GM23338 (cell line): ENCODE measurements around the gene MOV10.
A peak's percentile ranks its signal among the peaks of the same experiment; 100 is the strongest.

Experiments used
- EZH2 ChIP-seq: fragments of 200-600 bp; sonication (generic); IDR thresholded peaks from one replicate; pipeline ENCODE4 v1.8.0; 2017; ENCODE audit warnings: antibody characterized with exemption, mild to moderate bottlenecking, low read depth; ENCODE audit not compliant: unreplicated experiment
- EZH2phosphoT487 ChIP-seq: fragments of 200-600 bp; sonication (generic); IDR thresholded peaks from one replicate; pipeline ENCODE4 v1.8.1; 2018; ENCODE audit warnings: antibody characterized with exemption; ENCODE audit not compliant: unreplicated experiment
- POLR2AphosphoS5 ChIP-seq: IDR thresholded peaks from 2 replicates; pipeline ENCODE4 v1.6.1; 2016; ENCODE audit warnings: antibody characterized with exemption, low read depth
- TF ChIP-seq, protein P1 (sequence below), 2 experiments: fragments of 200-600 bp in 1 of 2; sonication (generic) in 1 of 2; conservative IDR thresholded peaks; 2 replicates each; pipeline versions ENCODE4 v1.5.1 to v1.6.1; 2016 to 2017; ENCODE audit warnings: antibody characterized with exemption in 2 of 2, low read depth in 2 of 2, mild to moderate bottlenecking in 2 of 2, moderate library complexity in 1 of 2

DNA sequence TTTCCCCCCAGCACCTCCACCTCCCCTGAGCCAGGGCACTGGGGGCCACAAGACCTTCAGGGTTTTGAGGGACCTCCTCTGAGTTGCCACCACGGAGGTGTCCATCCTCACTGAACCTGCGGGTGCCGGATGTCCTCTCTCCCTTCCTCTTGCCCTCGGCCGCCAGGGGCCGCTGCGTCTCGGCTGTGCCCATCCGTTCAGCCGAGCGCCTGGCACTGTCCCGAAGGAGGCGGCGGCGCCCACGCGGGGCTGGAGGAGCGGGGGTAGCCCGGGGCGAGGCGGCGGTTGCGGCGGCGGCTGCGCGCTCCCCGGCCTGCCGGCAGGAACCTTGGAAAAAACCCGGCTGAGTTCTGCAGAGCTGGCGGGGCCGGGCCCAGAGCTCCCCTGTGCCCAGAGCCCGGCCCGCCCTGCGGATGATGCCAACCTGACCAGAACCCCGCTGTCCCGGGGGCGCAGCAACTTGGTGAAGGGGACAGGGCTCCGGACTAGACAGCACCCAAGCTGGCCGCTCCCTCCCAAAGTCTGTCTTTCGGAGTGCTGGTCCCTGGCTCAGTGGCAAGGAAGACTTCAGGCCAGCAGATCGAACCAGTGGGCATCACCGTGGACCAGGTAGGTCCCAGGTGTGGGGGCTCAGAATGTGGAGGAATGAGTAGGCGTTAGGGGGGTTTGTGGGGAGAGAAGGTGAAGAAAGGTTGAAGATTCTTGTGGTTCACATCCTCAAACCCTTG lies 44.4 kb downstream of the MOV10 start:
- TF ChIP-seq EZH2phosphoT487 (no peak), POLR2AphosphoS5 (no peak), EZH2 (no peak)
- TF ChIP-seq, protein P1, sequence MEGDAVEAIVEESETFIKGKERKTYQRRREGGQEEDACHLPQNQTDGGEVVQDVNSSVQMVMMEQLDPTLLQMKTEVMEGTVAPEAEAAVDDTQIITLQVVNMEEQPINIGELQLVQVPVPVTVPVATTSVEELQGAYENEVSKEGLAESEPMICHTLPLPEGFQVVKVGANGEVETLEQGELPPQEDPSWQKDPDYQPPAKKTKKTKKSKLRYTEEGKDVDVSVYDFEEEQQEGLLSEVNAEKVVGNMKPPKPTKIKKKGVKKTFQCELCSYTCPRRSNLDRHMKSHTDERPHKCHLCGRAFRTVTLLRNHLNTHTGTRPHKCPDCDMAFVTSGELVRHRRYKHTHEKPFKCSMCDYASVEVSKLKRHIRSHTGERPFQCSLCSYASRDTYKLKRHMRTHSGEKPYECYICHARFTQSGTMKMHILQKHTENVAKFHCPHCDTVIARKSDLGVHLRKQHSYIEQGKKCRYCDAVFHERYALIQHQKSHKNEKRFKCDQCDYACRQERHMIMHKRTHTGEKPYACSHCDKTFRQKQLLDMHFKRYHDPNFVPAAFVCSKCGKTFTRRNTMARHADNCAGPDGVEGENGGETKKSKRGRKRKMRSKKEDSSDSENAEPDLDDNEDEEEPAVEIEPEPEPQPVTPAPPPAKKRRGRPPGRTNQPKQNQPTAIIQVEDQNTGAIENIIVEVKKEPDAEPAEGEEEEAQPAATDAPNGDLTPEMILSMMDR (conservative IDR thresholded peaks at IDR 0.05; ENCODE audit: low read depth in 2 of 2) = peak; percentile 72 to 95
